K562 (cell line): Measurements from ENCODE around the gene UTP11.

Source experiments
- CTCF ChIP-seq, 3 experiments: IDR thresholded peaks in 2 of 3; conservative IDR thresholded peaks in 1 of 3; 2 replicates each; pipeline ENCODE4 v1.5.1; 2011 to 2012; ENCODE audit warnings: low read length in 3 of 3, mild to moderate bottlenecking in 3 of 3, control low read depth in 2 of 3, improper control_type of control experiment in 1 of 3, inconsistent platforms in 1 of 3, low read depth in 1 of 3, mixed read lengths in 1 of 3, moderate library complexity in 1 of 3; ENCODE audit not compliant: insufficient read depth in 2 of 3
- EGR1 ChIP-seq: fragments of 450-650 bp; conservative IDR thresholded peaks from 2 replicates; pipeline ENCODE4 v1.6.1; 2017; ENCODE audit warnings: mild to moderate bottlenecking
- EP300 ChIP-seq: IDR thresholded peaks from 2 replicates; pipeline ENCODE4 v1.6.1; 2012; ENCODE audit warnings: low read length, improper control_type of control experiment
- GABPA ChIP-seq: fragments of 200-800 bp; sonication (Bioruptor generic); conservative IDR thresholded peaks from 2 replicates; pipeline ENCODE4 v1.6.1; 2016; ENCODE audit warnings: low read depth, missing genetic modification characterization, missing compliant biosample characterization
- HDAC8 ChIP-seq: fragments of 450-650 bp; IDR thresholded peaks from 2 replicates; pipeline ENCODE4 v1.6.1; 2016; ENCODE audit warnings: mild to moderate bottlenecking, missing genetic modification characterization, moderate library complexity, missing compliant biosample characterization
- MYC ChIP-seq, 2 experiments: fragments of 250-450 bp in 1 of 2; sonication (Bioruptor Pico) in 1 of 2; IDR thresholded peaks; 2 replicates each; pipeline versions ENCODE4 v1.5.1 to v1.6.1; 2012 to 2021; ENCODE audit warnings: low read depth in 2 of 2, borderline replicate concordance in 1 of 2, improper control_type of control experiment in 1 of 2, low read length in 1 of 2, mild to moderate bottlenecking in 1 of 2, moderate library complexity in 1 of 2
- RAD51 ChIP-seq: fragments of 450-650 bp; IDR thresholded peaks from 2 replicates; pipeline ENCODE4 v1.7.1; 2016; ENCODE audit warnings: low read depth, mild to moderate bottlenecking, borderline replicate concordance
- STAT5A ChIP-seq: IDR thresholded peaks from 2 replicates; pipeline ENCODE4 v1.6.1; 2012; ENCODE audit warnings: low read length, inconsistent platforms, borderline replicate concordance
- ZBTB7A ChIP-seq: IDR thresholded peaks from 2 replicates; pipeline ENCODE4 v1.6.1; 2011; ENCODE audit warnings: low read depth, mild to moderate bottlenecking, low read length, moderate library complexity, borderline replicate concordance; ENCODE audit not compliant: control insufficient read depth
- ZKSCAN3 ChIP-seq: fragments of 250-450 bp; sonication (Bioruptor Pico); IDR thresholded peaks from 2 replicates; pipeline ENCODE4 v1.4.0; 2020
- TF ChIP-seq, protein P1 (sequence below): fragments of 450-650 bp; IDR thresholded peaks from 2 replicates; pipeline ENCODE4 v1.6.1; 2016; ENCODE audit warnings: low read depth

GRCh38 chr1:38059635-38060250, 47.2 kb downstream of the UTP11 start:
- TF ChIP-seq HDAC8 (tag), result no peak
- no peak for TF ChIP-seq STAT5A
- no peak for TF ChIP-seq ZKSCAN3 (CRISPR knock-in tag)
- TF ChIP-seq, protein P1, sequence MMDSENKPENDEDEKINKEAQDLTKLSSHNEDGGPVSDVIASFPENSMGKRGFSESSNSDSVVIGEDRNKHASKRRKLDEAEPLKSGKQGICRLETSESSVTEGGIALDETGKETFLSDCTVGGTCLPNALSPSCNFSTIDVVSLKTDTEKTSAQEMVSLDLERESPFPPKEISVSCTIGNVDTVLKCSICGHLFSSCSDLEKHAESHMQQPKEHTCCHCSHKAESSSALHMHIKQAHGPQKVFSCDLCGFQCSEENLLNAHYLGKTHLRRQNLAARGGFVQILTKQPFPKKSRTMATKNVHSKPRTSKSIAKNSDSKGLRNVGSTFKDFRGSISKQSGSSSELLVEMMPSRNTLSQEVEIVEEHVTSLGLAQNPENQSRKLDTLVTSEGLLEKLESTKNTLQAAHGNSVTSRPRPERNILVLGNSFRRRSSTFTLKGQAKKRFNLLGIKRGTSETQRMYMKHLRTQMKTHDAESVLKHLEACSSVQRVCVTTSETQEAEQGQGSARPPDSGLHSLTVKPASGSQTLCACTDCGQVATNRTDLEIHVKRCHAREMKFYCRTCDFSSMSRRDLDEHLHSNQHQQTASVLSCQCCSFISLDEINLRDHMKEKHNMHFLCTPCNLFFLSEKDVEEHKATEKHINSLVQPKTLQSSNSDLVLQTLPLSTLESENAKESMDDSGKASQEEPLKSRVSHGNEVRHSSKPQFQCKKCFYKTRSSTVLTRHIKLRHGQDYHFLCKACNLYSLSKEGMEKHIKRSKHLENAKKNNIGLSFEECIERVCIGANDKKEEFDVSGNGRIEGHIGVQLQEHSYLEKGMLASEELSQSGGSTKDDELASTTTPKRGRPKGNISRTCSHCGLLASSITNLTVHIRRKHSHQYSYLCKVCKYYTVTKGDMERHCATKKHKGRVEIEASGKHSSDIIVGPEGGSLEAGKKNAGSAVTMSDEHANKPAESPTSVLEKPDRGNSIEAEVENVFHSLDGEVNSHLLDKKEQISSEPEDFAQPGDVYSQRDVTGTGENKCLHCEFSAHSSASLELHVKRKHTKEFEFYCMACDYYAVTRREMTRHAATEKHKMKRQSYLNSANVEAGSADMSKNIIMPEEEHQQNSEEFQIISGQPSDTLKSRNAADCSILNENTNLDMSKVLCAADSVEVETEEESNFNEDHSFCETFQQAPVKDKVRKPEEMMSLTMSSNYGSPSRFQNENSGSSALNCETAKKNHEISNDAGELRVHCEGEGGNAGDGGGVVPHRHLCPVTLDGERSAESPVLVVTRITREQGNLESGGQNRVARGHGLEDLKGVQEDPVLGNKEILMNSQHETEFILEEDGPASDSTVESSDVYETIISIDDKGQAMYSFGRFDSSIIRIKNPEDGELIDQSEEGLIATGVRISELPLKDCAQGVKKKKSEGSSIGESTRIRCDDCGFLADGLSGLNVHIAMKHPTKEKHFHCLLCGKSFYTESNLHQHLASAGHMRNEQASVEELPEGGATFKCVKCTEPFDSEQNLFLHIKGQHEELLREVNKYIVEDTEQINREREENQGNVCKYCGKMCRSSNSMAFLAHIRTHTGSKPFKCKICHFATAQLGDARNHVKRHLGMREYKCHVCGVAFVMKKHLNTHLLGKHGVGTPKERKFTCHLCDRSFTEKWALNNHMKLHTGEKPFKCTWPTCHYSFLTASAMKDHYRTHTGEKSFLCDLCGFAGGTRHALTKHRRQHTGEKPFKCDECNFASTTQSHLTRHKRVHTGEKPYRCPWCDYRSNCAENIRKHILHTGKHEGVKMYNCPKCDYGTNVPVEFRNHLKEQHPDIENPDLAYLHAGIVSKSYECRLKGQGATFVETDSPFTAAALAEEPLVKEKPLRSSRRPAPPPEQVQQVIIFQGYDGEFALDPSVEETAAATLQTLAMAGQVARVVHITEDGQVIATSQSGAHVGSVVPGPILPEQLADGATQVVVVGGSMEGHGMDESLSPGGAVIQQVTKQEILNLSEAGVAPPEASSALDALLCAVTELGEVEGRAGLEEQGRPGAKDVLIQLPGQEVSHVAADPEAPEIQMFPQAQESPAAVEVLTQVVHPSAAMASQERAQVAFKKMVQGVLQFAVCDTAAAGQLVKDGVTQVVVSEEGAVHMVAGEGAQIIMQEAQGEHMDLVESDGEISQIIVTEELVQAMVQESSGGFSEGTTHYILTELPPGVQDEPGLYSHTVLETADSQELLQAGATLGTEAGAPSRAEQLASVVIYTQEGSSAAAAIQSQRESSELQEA, result no peak
- TF ChIP-seq EP300, result no peak
- no peak for TF ChIP-seq CTCF (IDR thresholded peaks at IDR 0.05 in 2 of 3, conservative IDR thresholded peaks at IDR 0.05 in 1 of 3; ENCODE audit: insufficient read depth in 2 of 3, low read depth in 1 of 3, low read length in 3 of 3)
- no peak for TF ChIP-seq EGR1
- TF ChIP-seq RAD51, result no peak
- TF ChIP-seq ZBTB7A, result no peak
- TF ChIP-seq MYC (IDR thresholded peaks at IDR 0.05; ENCODE audit: low read depth, low read length), result no peak
- no peak for TF ChIP-seq MYC (CRISPR knock-in tag; IDR thresholded peaks at IDR 0.05; ENCODE audit: borderline replicate concordance, low read depth)
- TF ChIP-seq GABPA, result no peak
